HCT116 (cell line): ENCODE results near the gene IGFALS.

ENCODE experiments used
- EZH2 ChIP-seq: fragments of 200-600 bp; sonication (generic); IDR thresholded peaks from 2 replicates; pipeline ENCODE4 v1.6.1; 2017; ENCODE audit warnings: antibody characterized with exemption, mixed run types
- EZH2phosphoT487 ChIP-seq: fragments of 200-600 bp; IDR thresholded peaks from 2 replicates; pipeline ENCODE4 v1.6.1; 2018; ENCODE audit warnings: antibody characterized with exemption, borderline replicate concordance
- POLR2AphosphoS5 ChIP-seq: IDR thresholded peaks from 2 replicates; pipeline ENCODE4 v1.6.1; 2011; ENCODE audit warnings: mild to moderate bottlenecking, low read depth, low read length, moderate library complexity
- SIN3A ChIP-seq: IDR thresholded peaks from 2 replicates; pipeline ENCODE4 v1.6.1; 2012; ENCODE audit warnings: low read depth
- ZNF274 ChIP-seq: fragments of 200-500 bp; sonication (Bioruptor generic); IDR thresholded peaks from 2 replicates; pipeline ENCODE4 v1.6.1; 2014; ENCODE audit warnings: mild to moderate bottlenecking, low read depth, low read length, inconsistent platforms
- TF ChIP-seq, protein P1 (sequence below): IDR thresholded peaks from 2 replicates; pipeline ENCODE4 v1.6.1; 2012
- TF ChIP-seq, protein P2 (sequence below), 3 experiments: fragments of 200-600 bp in 1 of 3; sonication (generic) in 1 of 3; IDR thresholded peaks in 2 of 3; conservative IDR thresholded peaks in 1 of 3; 2 replicates each; pipeline ENCODE4 v1.5.1; 2012 to 2017; ENCODE audit warnings: low read depth in 2 of 3, low read length in 2 of 3, antibody characterized with exemption in 1 of 3, borderline replicate concordance in 1 of 3, control low read depth in 1 of 3, mild to moderate bottlenecking in 1 of 3, mixed read lengths in 1 of 3, mixed run types in 1 of 3, moderate library complexity in 1 of 3; ENCODE audit not compliant: insufficient read depth in 1 of 3

GRCh38 chr16:1776672-1776955 lies 16.9 kb downstream of the IGFALS start:
- TF ChIP-seq, protein P1, sequence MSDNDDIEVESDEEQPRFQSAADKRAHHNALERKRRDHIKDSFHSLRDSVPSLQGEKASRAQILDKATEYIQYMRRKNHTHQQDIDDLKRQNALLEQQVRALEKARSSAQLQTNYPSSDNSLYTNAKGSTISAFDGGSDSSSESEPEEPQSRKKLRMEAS, result no peak
- TF ChIP-seq, protein P2, sequence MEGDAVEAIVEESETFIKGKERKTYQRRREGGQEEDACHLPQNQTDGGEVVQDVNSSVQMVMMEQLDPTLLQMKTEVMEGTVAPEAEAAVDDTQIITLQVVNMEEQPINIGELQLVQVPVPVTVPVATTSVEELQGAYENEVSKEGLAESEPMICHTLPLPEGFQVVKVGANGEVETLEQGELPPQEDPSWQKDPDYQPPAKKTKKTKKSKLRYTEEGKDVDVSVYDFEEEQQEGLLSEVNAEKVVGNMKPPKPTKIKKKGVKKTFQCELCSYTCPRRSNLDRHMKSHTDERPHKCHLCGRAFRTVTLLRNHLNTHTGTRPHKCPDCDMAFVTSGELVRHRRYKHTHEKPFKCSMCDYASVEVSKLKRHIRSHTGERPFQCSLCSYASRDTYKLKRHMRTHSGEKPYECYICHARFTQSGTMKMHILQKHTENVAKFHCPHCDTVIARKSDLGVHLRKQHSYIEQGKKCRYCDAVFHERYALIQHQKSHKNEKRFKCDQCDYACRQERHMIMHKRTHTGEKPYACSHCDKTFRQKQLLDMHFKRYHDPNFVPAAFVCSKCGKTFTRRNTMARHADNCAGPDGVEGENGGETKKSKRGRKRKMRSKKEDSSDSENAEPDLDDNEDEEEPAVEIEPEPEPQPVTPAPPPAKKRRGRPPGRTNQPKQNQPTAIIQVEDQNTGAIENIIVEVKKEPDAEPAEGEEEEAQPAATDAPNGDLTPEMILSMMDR (IDR thresholded peaks at IDR 0.05 in 2 of 3, conservative IDR thresholded peaks at IDR 0.05 in 1 of 3; ENCODE audit: borderline replicate concordance in 1 of 3, insufficient read depth in 1 of 3, low read depth in 2 of 3, low read length in 2 of 3), result no peak
- TF ChIP-seq EZH2 (no peak), POLR2AphosphoS5 (no peak), EZH2phosphoT487 (no peak), SIN3A (no peak), ZNF274 (no peak)
